DND-41 (cell line): ENCODE measurements around the gene NUDT12.

Source experiments
- CTCF ChIP-seq: IDR thresholded peaks from 2 replicates; pipeline ENCODE4 v1.5.1; 2012; ENCODE audit warnings: borderline replicate concordance, low read length, moderate library complexity, mild to moderate bottlenecking; ENCODE audit not compliant: poor library complexity, severe bottlenecking; ENCODE audit errors: extremely low read depth
- EZH2 ChIP-seq: IDR thresholded peaks from 3 replicates; pipeline ENCODE4 v1.6.1; 2012; ENCODE audit warnings: borderline replicate concordance, low read depth, mild to moderate bottlenecking, moderate library complexity, low read length, inconsistent platforms; ENCODE audit not compliant: severe bottlenecking

- TF ChIP-seq CTCF, result no peak
- no peak for TF ChIP-seq EZH2
These were observed 36.5 kb upstream of the NUDT12 start for GRCh38 chr5:103598997-103599566.
